Upper lobe of left lung (tissue), 6 donors: Measurements from ENCODE around the gene GRIN2A. TPM values are rescaled to one million over a fixed set of nuclear protein-coding genes. Genes with fewer than 3 reads are reported as not detected.

Experiments
- ATAC-seq, 2 donors: fragments of 200-7000 bp; cut with Tn5 transposase; one replicate each; pipeline ENCODE4 v1.9.1; 2022; ENCODE audit warnings: mild to moderate bottlenecking in 2 of 2, moderate library complexity in 2 of 2; ENCODE audit not compliant: low FRiP score in 2 of 2
- DNase-seq, 2 donors: peaks; one replicate each; pipeline ENCODE4 v3.0.0-alpha.2; 2019 to 2020
- H3K27ac ChIP-seq, 4 donors: fragments of 200-600 bp; sonication (generic); one replicate each; pipeline ENCODE4 v1.5.1; 2016 to 2019
- H3K27me3 ChIP-seq, 4 donors: fragments of 200-600 bp; sonication (generic); one replicate each; pipeline ENCODE4 v1.5.1; 2017 to 2019
- H3K36me3 ChIP-seq, 4 donors: fragments of 200-600 bp; sonication (generic); one replicate each; pipeline ENCODE4 v1.5.1; 2016 to 2019
- H3K4me1 ChIP-seq, 4 donors: fragments of 200-600 bp; sonication (generic); one replicate each; pipeline ENCODE4 v1.5.1; 2018 to 2019
- H3K4me3 ChIP-seq, 4 donors: fragments of 200-600 bp; sonication (generic); one replicate each; pipeline ENCODE4 v1.5.1; 2017 to 2019; ENCODE audit warnings: mild to moderate bottlenecking in 2 of 4, moderate library complexity in 1 of 4
- H3K9me3 ChIP-seq, 4 donors: fragments of 200-600 bp; sonication (generic); one replicate each; pipeline ENCODE4 v1.5.1; 2018 to 2019
- CTCF ChIP-seq, 6 experiments: fragments of 450-650 bp in 4 of 6; fragments of 200-600 bp in 2 of 6; sonication (generic) in 2 of 6; IDR thresholded peaks; one replicate each; pipeline ENCODE4 v1.5.1; 2016 to 2019; ENCODE audit warnings: antibody characterized with exemption in 6 of 6
- EP300 ChIP-seq, 4 donors: sonication (generic); formaldehyde crosslinking; IDR thresholded peaks; one replicate each; pipeline ENCODE4 v1.5.1; 2017; ENCODE audit warnings: antibody characterized with exemption in 4 of 4, control low read depth in 2 of 4
- POLR2A ChIP-seq, 4 donors: fragments of 450-650 bp; IDR thresholded peaks; one replicate each; pipeline ENCODE4 v1.5.1; 2016 to 2017; ENCODE audit warnings: antibody characterized with exemption in 4 of 4, mild to moderate bottlenecking in 2 of 4
- POLR2AphosphoS5 ChIP-seq, 2 donors: sonication (generic); formaldehyde crosslinking; IDR thresholded peaks; one replicate each; pipeline ENCODE4 v1.5.1; 2017; ENCODE audit warnings: antibody characterized with exemption in 2 of 2
- whole genome bisulfite sequencing, 2 donors: methylation state at CpG; one replicate each; pipeline ENCODE4 v1.1.5; 2017 to 2018; 5-methylcytosine and 5-hydroxymethylcytosine counted together
- total RNA-seq, 6 donors: library from RNA; depleted of rRNA in 4 of 6; stranded (reverse); fragments of >200 nt in 4 of 6; gene quantifications; one replicate each; pipeline versions ENCODE4 v1.1.0 to v1.2.1, GENCODE V29; 2016 to 2021
- donor health status: DM: no; HTN: no; CAD: no; lungs with moderate emphysema.
- donor health status: DM: no; HTN: yes; CAD: no; lungs with severe emphysema.

The GRIN2A gene
- total RNA-seq, 6 donors from 2014 or later: 0.11 to 0.57 (median 0.30) TPM; not detected in 3

DNA sequence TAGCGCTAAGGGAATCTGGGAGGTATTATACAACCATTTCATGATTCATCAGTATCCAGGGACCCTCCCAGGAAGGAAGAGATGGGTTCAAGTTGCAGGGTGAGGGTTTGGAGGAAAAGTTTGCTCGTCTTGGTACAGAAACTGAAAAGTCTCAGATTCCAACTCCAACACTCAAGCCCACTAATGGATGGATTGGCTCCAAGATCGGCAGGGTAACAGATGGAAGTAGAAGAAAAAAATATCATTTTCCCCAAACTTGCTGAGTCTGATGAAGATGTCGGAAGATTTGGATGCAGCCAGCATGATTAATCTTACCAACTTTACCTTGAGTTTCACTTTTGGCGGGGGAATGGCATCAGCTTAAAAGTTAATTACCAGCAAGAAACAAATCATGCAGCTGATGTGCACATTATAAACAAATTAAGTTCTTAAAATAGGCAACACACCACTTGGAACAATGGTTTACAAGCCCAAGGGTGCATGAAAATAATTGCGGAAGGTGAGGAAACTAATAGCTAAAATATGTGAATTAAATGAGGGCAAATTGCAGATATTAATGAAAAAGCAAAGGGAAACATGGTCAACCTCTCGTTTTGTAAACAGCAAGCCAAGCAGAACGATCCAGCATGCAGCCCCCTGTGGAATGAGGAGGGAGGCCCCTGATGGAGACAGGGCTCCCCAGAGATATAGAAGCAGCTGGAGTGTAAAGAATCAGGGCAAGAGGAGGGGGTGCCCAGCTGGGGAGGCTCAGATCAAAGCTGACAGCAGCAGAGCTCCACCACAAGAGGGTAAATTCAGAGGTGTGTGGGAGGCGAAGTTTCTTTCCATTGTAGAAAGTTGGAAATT lies 44.1 kb upstream of the GRIN2A start:
- DNase-seq (no peak), ATAC-seq (no peak)
- Histone ChIP-seq H3K27ac (no peak overlapping the region), H3K36me3 (no peaks in the 10 kb centered on the region), H3K9me3 (peaks cover 0 to 2% (median 0%) of the 10 kb centered on the region in 4 donors), H3K4me3 (no peak overlapping the region), H3K4me1 (no peaks in the 10 kb centered on the region), H3K27me3 (no peaks in the 10 kb centered on the region)
- TF ChIP-seq CTCF (IDR thresholded peaks at IDR 0.05) (no peak), POLR2AphosphoS5 (IDR thresholded peaks at IDR 0.05) (no peak), EP300 (IDR thresholded peaks at IDR 0.05) (no peak), POLR2A (IDR thresholded peaks at IDR 0.05) (no peak)
- 69 to 72% methylated on average over 9 of the region's 9 CpGs for WGBS, 2 donors

DNA sequence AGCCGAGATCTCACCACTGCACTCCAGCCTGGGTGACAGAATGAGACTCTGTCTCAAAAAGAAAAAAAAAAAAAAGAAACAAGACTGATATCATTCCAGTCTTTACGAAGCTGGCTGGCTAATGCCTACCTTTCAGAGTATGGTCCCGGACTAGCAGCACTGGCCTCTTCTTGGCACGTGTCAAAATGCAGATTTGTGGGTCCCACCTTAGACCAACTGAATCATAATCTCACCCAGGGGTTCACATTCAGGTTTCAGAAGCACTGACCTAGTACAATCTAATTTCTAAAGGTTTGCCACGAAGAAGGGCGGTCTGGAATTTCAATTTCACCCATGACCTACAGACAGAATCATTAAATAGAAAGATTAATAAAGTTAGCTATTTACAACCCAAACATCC lies 43.4 kb upstream of the GRIN2A start:
- no peak for ATAC-seq

DNA sequence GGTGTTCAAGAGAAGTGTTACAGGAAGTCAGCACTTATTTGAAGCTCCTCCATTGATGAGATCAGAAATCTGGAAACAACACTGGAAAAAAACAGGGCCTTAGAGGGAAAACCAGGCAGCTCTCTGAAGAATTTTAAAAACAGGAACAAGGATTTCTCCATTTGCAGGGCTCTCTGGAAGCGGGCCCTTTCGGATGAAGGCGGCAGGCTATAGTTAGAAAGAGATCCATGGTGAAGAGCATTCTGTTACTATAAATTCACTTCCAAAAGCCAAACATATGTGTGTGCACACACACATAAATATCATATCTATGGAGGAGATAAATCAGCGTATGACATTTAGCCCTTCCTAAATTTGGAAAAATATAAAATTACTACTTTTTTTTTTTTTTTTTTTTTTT lies 42.6 kb upstream of the GRIN2A start:
- TF ChIP-seq POLR2AphosphoS5 (IDR thresholded peaks at IDR 0.05) (no peak), EP300 (IDR thresholded peaks at IDR 0.05) (no peak), POLR2A (IDR thresholded peaks at IDR 0.05) (no peak)
- H3K4me3 ChIP-seq: no peak overlapping the region
- no peak overlapping the region for H3K27ac ChIP-seq
- no peaks in the 10 kb centered on the region for H3K4me1 ChIP-seq
- no peaks in the 10 kb centered on the region for H3K36me3 ChIP-seq
- no peaks in the 10 kb centered on the region for H3K27me3 ChIP-seq
- ATAC-seq: no peak
- no peaks in the 10 kb centered on the region for H3K9me3 ChIP-seq
- WGBS, 2 donors: 90 to 95% methylated on average over 4 of the region's 4 CpGs
- no peak for DNase-seq

More for the DNA sequence above, 43.4 kb upstream of the GRIN2A start:
- Histone ChIP-seq H3K9me3 (no peaks in the 10 kb centered on the region), H3K27ac (no peak overlapping the region), H3K4me1 (no peaks in the 10 kb centered on the region), H3K27me3 (no peaks in the 10 kb centered on the region), H3K36me3 (no peaks in the 10 kb centered on the region), H3K4me3 (no peak overlapping the region)
- 81 to 88% methylated on average over 6 of the region's 6 CpGs for WGBS, 2 donors
- DNase-seq: no peak
- TF ChIP-seq CTCF (IDR thresholded peaks at IDR 0.05) (no peak), POLR2A (IDR thresholded peaks at IDR 0.05) (no peak), POLR2AphosphoS5 (IDR thresholded peaks at IDR 0.05) (no peak), EP300 (IDR thresholded peaks at IDR 0.05) (no peak)

GRCh38 chr16:10220942-10221341 lies 38.7 kb upstream of the GRIN2A start:
- Histone ChIP-seq H3K27ac (no peak overlapping the region), H3K36me3 (no peaks in the 10 kb centered on the region), H3K4me1 (no peaks in the 10 kb centered on the region), H3K4me3 (no peak overlapping the region), H3K9me3 (no peaks in the 10 kb centered on the region), H3K27me3 (no peaks in the 10 kb centered on the region)
- no peak for DNase-seq
- no peak for ATAC-seq
- no peak for TF ChIP-seq CTCF (IDR thresholded peaks at IDR 0.05)
- no peak for TF ChIP-seq POLR2AphosphoS5 (IDR thresholded peaks at IDR 0.05)
- WGBS, 2 donors: 47 to 67% methylated on average over 3 of the region's 3 CpGs

DNA sequence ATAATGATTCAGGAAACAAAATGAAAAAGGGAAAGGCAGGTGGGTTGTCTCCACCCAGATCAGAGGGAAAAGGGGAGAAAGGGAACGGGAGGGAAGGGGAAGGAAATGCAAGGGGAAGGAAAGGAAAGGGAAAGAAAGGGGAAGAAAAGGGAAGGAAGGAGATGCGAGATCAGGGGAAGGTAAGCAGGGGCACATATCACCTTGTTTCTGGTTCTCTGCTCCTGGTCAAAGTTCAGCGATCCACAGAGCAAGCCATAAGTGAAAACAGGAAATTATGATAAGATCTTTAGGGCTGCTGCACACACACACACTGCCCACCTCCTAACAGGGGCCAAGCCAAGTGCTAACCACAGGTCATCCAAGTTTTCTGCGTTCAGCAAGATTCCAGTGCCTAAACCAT lies 37.5 kb upstream of the GRIN2A start:
- no peak for ATAC-seq
- no peaks in the 10 kb centered on the region for H3K4me1 ChIP-seq
- TF ChIP-seq EP300 (IDR thresholded peaks at IDR 0.05) (no peak), POLR2AphosphoS5 (IDR thresholded peaks at IDR 0.05) (no peak), CTCF (IDR thresholded peaks at IDR 0.05) (no peak), POLR2A (IDR thresholded peaks at IDR 0.05) (no peak)
- 29 to 38% methylated on average over 4 of the region's 4 CpGs for WGBS, 2 donors
- no peaks in the 10 kb centered on the region for H3K27me3 ChIP-seq
- no peaks in the 10 kb centered on the region for H3K9me3 ChIP-seq
- no peaks in the 10 kb centered on the region for H3K36me3 ChIP-seq
- DNase-seq: no peak
- no peak overlapping the region for H3K27ac ChIP-seq
- no peak overlapping the region for H3K4me3 ChIP-seq
